GM19455 (cell line): ENCODE measurements around the gene PELI2.

Experiments
- ATAC-seq: cut with Tn5 transposase; IDR thresholded peaks from one replicate; pipeline ENCODE4 v1.9.1; 2021; ENCODE audit not compliant: unreplicated experiment

Gene PELI2

DNA sequence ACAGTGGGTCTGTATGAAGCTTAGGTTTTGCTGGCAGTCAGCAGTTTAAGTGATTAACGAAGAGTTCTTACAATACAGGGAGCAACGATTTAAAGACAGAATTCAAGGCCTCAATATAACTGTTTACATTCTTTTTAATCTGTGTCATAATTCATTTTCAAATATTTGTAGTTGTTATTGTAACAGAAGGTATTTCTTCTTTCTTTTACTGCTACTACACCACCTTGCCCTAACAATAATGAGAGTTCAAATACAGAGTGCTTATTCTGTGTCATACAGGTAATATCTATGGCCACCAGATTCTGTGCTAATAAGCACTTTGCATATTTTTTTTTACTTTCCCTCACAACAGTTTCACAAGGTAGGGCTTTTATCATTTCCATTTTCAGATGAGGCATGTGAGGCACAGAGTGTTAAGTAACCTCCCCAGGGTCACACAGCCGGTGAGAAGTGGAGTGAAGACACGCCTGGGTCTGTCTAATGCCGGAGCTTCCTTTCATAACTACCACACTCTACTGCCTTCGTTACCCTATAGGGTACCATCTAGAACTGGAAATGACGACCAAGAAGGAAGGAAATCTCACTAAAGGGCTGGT lies 81.9 kb downstream of the PELI2 start:
- ATAC-seq, result peak; percentile 45

DNA sequence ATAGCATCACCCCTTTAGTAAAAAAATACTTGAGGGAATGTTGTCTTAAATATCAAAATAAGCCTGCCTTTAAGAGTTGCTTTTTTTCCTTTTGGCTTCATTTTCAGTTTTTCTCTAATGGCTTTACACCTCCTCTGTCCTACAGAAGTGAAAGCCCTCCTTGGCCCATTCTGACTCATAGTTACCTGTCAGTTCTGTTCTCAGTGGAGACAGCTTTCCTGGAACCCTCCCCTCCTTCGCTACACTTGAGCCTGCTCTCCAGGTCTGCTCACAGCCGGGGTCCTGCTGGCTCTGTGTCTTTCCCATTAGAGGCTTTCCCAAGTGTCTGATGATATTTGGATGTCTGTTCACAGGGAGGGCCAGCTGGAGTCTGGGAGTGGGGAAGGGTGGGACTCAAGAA lies 84.0 kb downstream of the PELI2 start:
- no peak for ATAC-seq

DNA sequence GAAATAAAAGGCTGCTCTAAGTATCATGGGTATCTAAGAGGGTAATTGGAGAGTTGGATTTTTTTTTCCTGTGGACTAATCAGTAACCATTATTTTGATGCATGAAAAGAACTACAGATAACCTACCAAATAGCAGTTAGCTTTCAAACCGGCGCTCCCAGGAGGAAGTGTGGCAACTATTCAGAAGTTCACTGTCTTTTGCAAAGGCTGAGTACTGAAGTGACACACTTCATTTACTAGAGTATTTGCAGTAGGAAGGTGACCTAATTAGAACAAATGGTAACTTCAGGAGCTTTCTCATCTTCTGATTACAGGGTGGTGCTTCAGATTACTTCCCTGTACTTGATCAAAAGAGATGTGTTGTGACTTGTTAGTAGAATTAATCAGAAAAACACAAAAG lies 87.7 kb downstream of the PELI2 start:
- ATAC-seq, result no peak

DNA sequence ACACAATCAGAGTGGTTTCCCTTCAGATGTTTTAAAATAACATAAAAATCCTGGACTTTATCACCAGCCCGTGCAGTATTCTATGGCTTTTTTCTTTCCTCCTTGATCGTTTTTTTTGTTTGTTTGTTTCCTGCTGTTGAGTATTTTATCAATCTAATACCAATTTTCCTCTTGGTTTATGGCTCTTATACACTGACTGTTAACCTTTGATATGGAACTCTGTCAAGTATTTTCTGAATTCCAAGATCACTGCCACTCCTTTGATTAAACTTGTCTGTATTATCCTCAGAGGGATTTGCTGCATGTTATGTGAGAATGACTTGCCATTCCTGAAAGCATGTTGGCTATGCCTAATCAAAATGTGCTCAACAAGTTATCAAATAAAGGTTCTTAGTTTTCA lies 88.4 kb downstream of the PELI2 start:
- no peak for ATAC-seq

DNA sequence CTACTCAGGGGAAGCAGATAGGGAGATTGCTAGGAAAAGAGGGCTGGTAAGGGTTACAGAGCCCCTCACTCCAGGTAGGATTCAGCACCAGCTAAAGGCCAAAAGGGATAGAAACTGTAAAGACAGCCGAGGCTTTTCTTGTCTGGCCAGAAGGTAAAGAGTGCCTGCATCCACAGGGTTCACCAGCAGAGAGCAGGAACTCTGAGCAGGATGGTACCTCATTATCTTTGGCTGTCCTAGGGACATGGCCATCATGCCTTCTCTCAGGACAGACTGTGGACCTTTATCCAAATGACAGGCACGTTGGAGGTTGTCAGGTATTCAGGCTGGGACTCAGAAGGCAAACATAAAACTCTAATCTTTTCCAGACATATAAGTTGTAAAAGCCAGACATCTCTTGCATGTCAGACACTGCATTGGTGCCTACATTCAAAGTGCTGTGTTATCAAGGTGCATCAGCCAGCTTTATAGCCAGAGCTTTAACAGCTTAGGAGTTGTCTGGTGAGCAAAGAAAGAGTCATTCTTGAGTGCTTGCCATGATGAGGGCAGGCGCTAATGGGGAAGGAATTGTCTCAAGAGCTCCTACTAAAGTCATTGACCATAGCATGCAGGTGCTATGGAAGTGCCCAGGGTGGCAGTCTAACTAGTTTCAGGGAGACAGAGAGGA lies 89.5 kb downstream of the PELI2 start:
- no peak for ATAC-seq

DNA sequence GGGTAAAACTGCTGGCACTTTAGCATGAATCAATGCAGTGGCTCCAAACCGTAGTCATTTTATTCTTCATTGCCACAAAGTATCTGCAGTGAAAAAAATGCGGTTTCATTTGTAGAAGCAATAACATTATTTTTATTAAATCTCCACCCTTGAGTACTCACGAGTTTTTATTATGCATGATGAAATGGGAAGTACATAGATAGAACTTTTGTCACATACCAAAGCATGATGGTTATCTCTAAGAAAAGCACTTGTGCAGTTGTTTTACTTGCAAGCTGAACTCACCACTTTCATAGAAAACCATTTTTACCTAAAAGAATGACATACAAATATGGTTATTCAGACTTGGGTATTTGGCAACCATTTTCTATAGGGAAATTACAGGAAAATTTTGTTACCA lies 90.3 kb downstream of the PELI2 start:
- no peak for ATAC-seq

DNA sequence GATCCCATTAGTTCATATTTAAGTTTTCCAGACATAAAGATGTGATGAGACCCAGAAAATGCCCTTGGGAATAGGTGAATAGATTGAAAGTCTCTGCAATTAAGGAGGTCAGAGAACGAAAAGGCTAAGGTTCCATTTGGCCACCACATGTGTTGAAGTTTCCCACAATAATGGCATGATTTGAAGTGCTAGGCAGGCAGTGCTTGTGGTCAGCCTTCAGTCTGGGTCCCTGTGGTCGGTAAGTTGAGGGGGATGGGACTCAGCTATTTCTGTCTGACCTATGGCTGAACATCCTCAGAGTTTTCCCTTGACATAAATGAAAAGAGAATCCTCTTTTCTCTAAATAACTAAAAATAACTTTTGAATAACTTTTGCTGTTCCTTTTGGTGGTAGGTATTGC lies 92.4 kb downstream of the PELI2 start:
- no peak for ATAC-seq

DNA sequence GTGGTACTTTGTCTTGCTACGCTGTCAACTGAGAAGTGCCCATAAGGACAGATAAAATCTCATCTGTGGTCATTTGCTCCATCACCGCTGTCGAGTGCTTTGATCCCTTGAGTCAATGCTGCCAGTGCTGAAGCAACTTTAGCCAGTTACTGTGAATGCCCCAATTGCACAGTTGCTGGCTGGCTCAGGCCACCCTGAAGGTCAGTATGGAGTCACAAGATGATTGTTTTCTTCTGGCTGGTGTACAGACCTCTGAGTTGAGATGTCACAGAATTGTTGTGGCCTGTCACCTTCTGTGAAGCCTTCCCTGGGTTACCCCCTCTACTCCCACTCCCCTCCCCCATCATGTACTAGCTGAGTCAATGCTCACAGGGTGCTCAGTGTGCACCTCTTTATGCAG lies 92.9 kb downstream of the PELI2 start:
- no peak for ATAC-seq

DNA sequence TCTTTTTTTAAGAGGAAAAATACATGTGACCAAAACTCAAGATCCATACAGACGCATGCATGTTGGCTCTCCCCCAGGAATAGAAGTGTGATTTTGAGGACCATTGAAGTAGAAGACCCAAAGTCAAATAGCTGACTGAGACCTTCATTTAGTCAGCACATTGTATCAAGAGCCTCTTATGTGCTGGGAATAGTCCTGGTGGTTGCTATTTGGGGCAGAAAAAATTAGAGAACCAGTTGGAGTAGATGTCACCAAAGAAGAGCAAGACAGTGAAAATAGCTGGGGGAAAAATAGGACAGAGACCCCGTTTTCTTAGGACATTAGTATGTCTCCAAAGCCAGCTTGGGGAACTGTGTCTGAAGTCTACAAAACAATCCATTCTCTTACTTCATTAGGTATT lies 93.6 kb downstream of the PELI2 start:
- ATAC-seq, result no peak

DNA sequence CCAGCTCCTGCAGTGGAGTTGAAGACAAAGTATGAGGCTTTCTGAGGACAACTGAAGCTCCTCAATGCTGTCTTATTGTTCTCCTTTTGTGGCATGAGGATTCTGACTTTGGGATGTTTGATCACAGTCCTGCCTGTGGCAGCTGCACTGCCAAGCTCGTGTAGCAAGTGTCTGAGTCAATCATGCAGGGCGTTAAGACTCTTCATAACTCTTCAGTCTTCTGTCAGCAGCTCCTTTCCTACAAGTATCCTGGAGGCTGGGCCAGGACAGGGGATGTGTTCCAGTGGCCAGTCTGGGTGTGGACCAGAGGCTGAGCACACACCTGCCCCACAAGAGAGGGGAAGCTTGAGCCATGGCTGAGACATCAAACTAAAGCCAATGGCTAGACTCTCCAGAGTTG lies 94.3 kb downstream of the PELI2 start:
- ATAC-seq, result no peak

DNA sequence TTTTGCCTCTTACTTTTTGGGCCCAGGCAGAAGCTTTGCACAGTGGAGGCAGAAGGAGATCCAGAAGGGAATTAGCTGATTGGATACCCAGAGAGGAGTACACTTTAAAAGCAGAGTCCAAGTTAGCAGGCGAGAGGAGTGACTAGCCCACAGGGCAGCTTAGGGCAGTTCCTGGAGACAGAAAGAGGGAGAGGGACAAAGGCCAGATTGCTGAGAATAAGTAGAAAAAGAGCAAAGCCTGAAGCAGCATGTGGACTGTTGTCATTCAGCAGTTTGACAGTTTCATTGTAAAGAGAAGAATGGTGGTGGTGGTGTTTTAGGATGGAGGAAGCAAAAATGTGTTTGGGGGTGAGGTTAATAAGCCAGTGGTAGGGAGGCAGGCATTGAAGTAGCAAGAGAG lies 95.1 kb downstream of the PELI2 start:
- ATAC-seq, result no peak

DNA sequence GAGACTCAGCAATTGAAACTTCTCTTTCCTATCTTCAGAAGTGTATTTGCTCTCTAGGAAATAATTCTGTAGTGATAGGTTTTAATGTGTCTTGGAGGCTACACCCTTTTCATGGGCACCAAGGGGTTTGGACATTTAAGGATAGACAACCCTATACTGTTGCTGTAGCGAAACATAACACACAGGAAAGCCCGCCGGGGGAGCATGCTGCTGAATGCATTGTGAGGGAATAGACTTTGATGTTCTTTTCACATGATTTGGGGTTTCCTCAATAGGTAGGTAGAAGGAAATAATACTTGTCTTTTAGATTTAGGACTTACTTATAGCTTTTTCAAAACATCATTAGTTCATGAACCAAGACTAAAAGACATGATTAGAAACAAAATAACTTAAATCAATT lies 97.0 kb downstream of the PELI2 start:
- ATAC-seq, result no peak

DNA sequence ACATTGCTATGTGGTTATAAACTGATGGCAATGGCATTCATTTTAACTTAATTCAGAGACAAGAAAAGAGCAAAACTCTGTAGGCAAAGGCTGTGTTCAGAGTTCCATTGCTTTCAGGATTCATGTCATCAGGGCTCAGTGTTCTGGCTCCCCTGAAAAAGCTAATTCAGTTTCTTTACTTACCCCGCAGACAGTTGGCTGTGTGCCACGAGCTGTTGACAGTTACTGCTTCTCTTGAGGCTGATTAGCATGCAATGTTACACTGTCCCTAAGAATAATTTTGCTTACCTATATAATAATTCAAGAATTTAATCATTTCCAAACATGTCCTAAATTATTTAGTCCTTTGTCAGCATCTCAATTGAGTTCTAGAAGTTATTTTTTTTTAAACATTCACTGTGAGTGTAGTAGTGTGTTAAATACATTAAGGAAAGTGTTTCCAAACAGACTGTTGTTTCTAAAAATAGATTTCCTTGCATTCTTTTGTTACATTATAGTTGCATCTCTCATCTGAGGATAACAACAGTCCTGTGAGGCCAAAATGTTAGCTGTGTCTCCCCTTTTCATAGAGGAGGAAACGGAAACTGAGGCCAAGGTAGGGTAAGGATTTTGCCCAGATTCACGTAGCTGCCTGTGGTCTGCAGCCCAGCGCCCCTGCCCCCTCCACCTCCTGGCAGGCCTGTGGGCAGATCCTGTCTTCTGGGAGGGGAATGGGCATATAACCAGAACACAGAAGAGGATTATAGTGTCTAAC lies 98.6 kb downstream of the PELI2 start:
- ATAC-seq, result no peak

DNA sequence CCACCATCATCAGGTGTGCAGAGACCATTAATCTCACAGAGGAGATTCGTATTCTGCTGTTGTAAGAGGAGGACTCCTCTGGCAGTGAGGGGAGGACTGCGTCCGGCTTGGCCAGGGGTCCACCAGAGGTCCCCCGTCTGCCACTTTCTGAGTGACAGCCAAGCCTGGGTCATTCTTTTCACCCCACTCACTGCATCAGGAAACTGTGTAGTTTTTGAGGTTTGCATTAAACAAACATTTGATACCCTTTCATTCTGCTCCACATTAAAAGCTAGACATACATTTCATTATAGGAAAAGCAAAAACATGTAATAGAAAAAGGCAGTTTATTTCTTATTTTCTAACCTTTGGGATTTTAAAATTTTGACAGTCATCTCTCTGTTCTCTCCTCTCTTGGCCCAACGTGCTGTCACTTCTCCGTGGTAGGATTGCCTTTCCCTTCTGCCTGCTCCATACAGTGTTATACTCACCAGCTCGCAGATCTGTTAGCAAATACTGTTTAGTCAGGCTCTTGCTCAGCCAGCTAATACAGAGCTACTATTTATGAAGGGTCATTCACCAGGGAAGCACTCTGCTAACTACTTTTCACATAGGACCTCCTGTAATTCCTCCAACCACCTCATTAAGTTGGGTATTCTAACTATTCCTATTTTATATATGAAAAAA lies 99.3 kb downstream of the PELI2 start:
- no peak for ATAC-seq

DNA sequence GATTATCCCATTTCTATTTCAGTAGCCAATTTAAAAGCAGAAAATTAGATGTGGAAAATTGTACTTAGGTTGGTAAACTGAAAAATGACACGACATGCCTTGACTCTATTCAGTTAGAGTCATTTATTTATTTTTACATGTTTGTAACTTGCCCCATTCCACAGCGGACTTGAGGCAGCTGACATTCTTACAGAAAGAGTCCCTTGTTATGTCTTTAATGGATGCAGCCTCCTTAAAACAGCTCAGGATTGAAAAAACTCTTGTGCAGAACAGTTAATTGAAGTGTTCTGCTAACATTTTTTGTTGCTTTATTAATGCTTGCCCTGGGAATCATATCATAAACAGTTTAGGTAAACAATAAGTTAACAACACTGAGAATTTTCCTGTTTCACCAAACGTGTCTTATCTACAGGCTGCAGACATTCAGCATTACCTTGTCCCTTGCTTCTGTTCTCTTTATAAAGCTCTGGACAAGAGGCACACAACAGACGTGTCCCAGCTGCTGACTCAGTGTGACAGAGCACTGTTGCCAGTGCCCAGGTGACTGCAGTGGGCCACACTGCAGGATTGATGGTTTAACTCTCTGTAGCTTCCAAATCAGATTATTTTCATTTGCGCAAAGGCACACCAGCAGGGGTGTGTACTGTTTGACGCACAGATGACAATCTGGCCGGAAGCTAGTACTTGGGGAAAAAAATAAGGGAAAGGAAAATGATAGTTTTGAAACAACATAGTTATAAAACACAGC lies 101.6 kb downstream of the PELI2 start:
- no peak for ATAC-seq

DNA sequence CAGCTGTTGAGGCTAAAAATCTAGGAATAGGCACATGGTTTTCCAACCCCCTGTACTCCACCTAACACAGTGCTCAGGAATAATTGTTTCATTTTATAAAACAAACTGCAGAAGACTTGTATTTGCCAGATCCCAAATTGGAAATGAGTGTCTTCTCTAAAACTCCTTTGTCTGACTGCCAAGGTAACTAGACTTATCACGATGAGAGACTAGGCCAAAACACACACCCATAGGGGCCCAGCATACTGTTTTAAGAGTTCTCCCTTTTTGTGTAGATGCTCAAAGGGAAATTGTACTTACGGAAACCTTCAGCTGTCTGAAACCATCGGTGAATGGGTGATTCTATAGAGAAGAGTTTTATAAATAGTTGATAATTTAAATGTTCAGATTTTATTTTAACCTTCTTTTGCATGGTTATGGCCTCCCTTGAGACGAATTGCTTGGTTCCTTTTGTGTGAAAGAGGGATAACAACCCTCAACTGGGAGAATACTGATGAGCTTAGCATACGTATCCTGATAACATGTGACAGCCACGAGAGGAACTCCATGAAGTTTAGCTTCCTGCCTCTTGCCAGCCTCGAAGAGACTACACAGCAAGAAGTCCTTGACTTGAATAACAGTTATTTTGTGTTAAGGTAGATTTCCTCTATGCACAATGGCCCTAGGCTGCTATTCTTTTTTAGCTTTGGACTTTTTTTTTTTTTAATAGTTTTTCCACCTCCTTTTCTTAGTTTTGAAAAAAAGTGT lies 103.3 kb downstream of the PELI2 start:
- ATAC-seq, result no peak

DNA sequence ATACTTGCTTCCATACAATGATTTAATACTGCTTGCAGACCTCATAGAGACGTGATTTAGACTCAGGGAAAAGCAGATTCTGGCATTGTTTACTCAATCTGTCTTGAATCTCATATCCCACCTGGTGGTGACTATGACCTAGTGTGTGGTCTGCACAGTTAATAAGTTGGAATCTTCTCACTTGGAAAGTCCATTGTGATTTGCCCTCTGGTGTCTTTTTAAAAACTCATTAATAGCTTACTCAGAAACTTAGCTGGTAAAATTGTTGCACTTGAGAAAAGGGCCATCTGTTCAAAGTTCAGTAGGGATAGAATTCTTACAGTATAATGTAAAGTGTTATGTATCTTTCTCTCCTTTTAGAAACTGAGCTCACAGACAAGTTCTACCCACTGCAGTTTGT lies 106.0 kb downstream of the PELI2 start:
- ATAC-seq, result no peak

DNA sequence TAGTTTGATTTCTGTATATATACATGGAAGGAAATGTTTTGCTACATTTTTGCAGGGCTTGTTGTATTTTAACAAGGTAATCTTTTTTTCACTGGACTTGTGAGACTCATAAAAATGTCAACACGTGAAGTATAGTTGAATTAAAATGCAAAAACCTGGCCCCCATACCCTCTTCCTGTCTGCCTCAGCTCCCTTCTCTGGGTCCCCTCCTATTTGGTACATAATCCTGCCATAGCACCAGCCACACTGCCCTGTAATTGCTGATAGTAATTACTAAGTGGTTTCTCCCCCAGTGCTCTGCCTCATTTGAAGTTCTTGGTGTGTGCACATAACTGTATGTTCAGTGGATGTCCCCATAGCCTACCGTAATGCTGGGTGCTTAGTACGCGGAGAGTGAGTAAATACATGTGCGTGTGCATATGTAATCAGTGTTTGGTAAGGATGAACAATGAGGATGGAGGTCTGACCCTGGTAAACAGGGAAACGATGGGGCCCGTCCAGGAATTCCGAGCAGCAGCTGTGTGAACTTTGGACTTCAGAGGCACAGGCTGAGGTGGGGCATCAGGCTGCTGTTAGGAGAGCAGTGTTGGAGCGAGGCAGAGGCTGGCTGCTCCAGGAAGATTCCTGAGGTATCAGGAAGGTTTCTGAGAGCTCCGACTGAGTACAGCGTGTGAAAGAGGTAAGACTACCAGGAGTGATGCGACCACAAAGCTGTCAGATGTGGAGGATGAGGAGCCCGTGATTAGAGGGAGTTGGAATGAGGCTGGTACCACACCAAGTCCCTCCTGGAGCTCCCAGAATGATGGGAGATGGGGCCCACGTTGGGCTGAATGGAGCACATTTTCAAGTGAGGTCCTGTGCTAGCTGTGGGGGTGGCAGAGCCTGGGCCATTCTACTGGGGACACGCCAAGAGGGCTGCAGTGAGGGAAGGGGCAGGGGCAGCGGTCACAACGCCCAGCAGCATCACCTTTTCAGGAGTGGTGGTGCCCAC lies 106.8 kb downstream of the PELI2 start:
- ATAC-seq, result no peak

DNA sequence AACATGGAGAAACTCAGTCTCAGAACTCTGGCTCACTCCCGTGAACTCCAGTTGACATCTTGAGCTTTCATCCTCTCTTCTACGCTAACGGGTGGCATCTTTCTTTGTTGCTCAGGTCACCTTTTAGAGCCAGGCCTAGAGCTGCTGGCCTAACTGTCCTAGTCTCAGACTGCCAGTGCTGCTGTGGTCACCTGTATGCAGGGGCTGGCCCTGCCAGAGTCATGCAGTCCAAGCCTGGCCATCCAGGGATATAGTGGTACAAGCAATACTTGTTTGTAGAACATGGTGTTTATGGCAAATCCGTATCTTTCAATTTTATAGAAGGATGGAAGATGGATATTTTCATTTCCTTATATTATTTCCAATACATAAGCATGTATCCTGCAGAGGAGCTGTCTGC lies 117.2 kb downstream of the PELI2 start:
- no peak for ATAC-seq
